ENCODE measurements around the gene DOP1B. TPM values are rescaled to one million over a fixed set of nuclear protein-coding genes. Genes with fewer than 3 reads are reported as not detected.
A peak's percentile ranks its signal among the peaks of the same experiment; 100 is the strongest.
"Not testable (repeated sequence)": the region's sequence is repeated elsewhere in the genome, so short reads cannot be mapped to it uniquely, and the experiment has no call there.

The DOP1B gene
- total RNA-seq, 1 experiment from 2014 or later: 3.5 TPM

DNA sequence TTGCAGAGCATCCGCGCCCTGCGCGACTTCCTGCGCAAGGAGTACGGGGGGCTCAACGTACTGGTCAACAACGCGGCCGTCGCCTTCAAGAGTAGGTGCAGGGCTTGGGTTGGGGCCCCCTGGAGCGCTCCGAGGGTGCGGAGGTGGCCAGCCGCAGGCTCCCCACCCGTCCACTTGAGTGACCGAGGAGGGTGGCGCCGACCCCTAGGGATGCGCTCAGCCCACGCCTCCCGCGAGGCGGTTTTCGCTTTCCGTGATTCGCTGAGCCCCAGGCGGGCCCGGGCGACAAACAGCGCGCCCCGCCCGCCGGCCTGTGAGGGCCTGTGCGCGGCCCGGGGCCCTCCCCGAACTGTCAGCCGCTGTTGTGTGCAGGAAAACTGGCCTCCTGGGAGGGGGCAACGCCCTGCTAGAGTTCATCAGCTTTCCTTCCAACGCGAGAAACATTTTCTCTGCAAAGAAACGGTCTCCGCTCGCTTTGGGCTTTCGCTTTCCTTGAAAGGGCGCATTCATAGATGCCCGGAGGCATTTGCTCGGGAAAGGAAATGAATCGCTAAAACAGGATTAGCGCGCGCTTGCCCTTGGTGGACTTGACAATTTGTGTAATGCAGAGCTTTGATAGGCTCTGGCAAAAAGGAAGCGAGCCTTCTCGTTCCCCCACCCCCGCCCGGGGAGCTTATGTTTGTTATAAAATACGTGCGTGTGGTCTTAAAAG, 21.1 kb upstream of the DOP1B start:
- peak; percentile 31 for DNase-seq (ENCODE audit: low spot score)

DNA sequence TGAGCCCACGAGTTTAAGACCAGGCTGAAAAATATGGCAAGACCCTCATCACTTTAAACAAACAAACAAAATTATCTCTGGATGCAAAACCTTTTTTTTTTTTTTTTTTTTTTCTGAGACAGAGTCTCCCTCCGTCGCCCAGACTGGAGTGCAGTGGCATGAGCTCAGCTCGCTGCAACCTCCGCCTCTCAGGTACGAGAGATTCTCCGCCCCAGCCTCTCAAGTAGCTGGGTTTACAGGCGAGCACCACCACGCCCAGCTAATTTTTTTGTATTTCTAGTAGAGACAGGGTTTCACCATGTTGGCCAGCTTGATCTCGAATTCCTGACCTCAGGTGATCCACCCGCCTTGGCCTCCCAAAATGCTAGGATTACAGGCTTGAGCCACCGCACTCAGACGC, 16.8 kb upstream of the DOP1B start:
- not testable (repeated sequence) for DNase-seq (ENCODE audit: low spot score)

DNA sequence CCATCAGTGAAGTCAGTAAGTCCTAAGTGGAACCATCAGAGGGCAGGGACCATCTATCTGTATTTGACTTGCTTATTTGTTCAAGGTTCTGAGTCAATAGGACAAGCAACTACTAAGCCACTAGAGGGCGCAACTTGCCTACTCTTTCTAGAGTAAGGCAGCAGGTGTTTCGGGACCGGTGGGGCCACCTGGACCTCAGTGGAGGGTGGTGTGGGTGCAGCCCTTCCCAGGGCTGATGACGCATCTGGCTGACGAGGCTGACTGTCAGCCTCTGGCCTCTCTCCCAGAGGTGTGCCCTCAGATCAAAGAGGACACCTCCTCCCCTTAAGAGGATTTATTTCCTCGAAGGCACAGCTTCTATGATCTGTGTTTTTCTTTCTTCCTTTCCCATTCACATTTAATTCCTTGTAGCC, 15.1 kb upstream of the DOP1B start:
- peak; percentile 95 for DNase-seq (ENCODE audit: low spot score)

DNA sequence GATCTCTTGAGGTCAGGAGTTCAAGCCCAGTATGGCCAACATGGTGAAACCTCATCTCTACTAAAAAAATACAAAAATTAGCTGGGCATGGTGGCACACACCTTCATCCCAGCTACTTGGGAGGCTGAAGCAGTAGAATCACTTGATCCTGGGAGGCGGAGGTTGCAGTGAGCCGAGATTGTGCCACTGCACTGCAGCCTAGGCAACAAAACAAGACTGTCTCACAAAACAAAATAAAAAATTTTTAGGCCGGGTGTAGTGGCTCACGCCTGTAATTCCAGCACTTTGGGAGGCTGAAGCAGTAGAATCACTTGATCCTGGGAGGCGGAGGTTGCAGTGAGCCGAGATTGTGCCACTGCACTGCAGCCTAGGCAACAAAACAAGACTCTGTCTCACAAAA, 12.4 kb upstream of the DOP1B start:
- not testable (repeated sequence) for DNase-seq (ENCODE audit: low spot score)

DNA sequence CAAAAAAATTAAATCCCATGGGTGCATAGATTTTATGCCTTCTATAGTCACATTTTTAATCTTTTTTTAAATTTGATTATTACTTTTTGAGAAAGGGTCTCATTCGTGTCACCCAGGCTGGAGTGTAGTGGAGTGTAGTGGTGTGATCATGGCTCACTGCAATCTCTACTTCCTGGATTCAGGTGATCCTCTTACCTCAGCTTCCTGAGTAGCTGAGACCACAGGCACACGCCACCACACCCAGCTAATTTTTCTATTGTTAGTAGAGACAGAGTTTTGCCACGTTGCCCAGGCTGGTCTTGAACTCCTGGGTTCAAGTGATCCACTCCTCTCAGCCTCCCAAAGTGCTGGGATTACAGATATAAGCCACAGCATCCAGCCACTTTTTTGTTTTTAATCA, 11.4 kb upstream of the DOP1B start:
- no peak for DNase-seq (ENCODE audit: low spot score)

DNA sequence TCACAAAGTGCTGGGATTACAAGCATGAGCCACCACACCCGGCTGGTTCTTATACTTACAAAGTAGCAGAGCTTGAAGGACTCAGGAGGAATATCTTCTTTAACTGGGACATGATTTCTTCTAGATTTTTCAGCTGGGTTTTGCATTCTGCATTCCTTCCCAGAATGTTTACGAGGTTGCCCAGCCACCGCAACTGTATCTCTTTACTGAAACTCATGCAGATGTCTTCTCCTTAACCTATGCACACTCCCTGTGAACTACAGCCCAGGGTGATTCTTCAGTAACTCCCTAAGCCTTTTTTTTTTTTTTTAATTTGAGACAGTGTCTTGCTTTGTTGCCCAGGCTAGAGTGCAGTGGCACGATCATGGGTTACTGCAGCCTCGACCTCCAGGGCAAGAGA, 8.7 kb upstream of the DOP1B start:
- DNase-seq (ENCODE audit: low spot score): no peak

DNA sequence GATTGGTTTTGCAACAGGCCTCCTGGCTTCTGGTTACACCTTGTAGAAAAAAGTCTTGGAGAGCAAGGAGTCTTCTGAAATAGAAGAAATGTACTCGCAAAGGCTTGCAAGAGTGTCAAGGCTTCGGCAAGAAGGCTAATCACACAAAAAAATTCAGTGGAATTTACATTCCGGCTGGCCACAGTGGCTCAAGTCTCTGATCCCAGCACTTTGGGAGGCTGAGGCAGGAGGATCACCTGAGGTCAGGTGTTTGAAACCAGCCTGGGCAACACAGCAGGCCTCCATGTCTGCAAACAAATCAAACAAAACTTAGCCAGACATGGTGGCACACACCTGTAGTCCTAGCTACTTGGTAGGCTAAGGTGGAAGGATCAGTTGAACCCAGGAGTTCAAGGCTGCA, 7.7 kb upstream of the DOP1B start:
- no peak for DNase-seq (ENCODE audit: low spot score)

DNA sequence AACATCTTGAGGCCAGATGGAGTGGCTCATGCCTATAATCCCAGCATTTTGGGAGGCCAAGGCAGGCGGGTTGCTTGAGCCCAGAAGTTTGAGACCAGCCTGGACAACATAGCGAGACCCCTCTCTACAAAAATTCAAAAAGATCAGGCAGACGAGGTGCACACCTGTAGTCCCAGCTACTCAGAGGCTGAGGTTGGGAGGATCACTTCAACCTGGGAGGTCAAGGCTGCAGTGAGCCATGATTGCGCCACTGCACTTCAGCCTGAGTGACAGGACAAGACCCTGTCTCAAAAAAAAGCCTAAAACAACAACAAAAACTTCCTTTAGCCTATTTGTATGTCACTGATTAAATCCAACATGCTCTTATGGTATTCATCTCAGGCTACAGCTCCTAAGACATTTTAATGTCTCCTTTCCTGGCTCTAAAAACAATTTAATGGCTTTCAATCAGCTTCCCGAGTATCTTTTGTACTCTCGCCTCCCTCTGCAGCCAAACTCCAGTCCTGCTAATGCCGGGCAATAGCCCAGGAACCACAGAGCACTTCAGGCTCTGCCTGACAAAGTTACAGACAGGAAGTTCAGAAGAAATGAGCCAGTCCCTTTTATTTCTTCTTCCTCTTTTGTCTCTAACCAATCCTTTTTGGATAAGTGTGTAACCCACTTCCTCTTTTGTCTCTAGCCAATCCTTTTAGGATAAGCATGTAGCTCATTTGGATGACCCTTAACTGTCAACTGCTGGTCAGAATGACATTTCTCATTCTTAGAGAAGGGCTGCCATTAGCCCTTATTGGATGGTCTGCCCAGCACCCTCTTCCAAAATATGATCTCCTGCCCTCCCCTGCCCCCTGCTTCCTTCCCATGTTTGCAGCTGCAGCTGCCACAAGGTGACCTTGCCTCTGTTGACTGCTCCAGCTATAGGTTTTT, 6.6 kb upstream of the DOP1B start:
- no peak for DNase-seq (ENCODE audit: low spot score)

DNA sequence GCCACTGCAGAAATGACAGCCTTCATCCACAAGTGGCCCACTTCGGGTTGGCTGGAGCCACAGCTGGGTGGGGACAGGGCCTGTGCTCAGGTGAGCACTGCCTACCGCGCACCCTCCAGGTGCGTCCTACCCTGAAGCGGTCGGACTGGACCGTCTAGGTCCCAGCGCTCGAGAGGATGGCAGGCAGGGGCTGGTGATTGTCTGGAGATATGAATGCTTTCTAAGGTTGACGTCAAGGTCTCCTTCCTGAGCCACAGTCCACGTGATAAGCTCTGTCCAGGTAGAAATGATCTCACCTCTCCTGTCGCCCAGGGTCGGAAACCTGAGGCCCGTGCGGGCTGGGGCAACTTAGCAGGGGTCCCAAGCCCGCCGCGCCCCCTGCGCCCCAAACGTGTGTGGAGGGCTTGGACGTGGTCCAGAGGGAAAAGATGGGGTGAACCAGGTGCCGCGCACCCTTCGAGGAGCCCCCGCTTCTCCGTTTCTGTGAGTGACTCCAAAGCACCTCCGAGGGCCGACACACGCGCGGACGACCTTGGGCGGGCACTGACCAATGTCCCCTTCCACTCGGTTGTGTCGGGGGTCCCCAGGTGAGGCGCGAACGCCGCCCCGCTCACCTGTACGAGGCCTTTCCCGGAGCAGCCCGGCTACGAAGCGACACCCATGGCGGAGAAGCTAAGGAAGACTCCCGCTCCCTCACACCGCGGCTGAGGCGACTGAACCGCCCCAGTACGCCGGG, 853 bp upstream of the DOP1B start:
- peak; percentile 60 for DNase-seq (ENCODE audit: low spot score)

DNA sequence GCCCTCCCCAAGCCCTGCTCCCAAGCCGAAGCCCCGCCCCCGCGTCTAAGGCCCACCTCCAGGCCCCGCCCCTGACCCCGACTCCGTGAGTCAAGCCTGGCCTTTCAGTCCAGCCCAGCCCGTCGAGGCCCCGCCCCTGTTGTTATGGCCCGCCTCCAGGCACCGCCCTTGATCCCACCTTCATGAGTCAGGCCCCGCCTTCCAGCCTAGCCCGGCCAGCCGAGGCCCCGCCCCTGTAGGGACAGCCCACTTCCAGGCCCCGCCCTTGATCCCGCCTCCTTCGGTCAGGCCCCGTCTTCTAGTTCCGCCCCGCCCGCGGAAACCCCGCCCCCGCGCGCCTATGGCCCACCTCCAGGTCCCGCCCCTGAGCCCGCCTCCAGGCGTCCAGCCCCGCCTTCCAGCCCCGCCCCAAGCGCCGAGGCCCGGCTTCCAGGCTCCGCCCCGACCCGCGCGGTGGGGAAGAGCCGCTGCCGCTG, 247 bp upstream of the DOP1B start:
- peak; percentile 97 for DNase-seq (ENCODE audit: low spot score)

DNA sequence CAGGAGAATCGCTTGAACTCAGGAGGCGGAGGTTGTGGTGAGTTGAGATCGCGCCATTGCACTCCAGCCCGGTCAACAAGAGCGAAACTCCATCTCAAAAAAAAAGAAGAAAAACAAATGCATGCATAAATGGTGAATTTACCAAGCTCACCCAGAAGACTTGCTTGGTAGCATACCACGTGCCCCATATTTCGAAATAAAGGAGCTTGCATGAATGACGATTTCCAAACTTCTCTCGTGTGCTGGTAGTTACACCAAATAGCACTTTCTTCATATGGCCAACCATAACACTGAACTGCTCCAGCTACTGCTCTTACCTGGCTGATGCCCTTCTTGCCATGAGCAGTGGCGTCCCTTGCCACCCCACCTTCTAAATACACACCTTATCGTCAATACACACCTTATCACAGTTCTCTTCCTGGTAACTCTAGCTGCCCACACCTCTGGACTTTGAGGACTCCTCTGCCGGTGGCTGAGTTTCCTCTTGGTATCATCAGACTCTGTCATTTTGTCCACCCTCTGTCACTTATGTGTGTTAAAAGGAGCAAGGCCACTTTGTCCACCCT, 2.8 kb downstream of the DOP1B start:
- DNase-seq (ENCODE audit: low spot score): no peak

DNA sequence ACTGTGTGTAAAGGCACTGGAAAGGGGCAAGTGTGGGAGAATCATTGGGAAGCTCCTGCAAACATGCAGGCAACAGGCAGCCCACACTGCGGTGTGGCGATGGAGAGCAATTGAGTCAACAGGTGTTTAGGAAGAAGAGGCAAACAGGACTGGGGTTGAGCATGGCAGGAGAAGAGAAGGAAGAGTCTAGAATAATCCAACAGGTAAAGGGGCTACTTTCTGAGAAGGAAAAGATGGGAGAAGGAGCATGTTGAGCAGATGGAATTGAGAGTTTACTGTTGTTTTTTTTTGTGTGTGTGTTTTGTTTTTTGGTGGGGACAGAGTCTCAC, 4.2 kb downstream of the DOP1B start:
- DNase-seq (ENCODE audit: low spot score): no peak

DNA sequence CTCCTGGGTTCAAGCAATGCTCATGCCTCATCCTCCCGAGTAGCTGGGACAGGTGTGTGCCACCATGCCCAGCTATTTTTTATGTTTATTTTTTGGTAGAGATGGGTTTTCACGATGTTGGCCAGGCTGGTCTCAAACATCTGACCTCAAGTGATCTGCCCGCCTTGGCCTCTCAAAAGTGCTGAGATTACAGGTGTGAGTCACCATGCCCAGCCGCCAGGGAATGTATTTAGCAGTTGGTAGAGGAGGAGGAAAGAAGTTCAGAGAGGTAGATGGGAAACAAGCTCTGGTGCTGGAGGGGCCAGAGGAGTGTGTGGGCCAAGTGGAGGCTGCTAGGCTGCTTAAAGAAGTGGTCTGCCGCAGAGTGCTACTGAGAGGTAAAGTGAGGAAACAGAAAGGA, 6.0 kb downstream of the DOP1B start:
- DNase-seq (ENCODE audit: low spot score): no peak

DNA sequence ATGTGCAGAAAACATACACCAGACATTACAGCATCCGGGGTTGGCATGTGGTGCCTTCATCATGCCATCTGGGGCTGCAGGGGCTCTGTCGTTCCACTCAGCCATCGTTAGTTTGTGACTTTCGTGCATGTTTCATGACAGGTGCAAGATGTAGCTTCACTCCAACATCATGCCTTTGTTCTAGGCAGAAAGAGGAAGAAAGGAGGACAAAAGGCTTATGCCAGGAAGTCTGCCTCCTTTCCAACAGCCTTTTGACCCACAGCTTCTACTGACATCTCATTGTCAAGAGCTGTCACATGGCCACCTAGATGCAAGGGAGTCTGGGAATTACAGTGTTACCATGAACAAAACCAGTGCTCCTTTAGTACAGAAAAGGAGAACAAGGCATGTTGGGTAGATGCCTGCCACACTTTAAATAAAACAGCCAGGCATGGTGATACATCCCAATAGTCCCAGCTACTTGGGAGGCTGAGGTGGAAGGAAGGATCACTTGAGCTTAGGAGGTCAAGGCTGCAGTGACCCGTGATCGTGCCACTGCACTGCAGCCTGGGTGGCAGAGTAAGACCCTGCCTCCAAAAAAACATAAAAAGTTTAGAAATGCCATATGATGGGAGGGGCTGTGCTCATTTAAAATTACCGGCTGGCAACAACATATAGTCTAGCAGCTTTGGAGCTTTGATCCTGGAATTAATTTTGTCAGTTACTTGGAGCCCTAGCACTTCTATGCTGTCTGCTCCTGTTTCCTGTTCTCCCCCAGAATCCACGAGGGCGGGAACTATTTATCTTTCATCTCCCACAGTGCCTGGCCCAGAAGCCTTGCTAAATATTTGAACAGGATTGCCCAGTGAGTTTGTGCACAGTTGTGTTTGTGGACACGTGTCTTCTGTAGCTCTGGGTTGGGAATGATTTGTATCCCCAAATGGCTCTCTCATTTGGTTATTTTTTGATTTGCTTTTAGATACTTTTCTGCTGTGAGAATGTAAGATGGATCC, 7.4 kb downstream of the DOP1B start:
- DNase-seq (ENCODE audit: low spot score): peak; percentile 25

DNA sequence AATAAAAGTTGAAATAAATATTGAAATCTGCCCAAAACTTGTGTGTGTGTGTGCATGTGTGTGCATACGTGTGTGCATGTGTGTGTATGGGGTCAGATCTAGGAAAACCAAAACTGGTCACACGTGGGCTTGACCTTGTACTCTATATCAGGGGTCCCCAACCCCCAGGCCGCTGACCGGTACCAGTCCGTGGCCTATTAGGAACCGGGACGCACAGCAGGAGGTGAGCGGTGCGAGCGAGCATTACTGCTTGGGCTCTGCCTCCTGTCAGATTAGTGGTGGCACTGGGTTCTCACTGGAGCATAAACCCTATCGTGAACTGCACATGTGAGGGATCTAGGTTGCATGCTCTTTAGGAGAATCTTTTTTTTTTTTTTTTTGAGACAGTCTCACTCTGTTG, 8.7 kb downstream of the DOP1B start:
- DNase-seq (ENCODE audit: low spot score): no peak

DNA sequence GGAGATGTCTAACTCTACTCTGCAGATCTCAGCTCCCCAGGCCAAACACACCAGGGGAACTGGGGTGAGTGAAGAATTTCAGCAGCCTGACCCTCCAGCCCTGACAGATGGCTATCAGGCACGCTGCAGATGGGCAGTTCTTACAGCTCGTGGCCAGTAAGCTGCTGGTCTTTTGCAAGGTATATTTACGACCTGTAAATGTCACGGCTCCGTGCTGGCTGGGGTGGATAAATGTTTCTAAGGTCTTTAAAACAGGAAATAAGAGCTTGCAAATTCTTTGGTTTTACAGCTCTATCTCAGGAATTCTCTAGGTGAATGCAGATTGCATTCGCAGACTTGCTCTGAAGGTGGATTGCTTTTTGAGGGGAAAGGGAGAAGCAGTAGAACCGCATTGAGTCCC, 10.1 kb downstream of the DOP1B start:
- DNase-seq (ENCODE audit: low spot score): peak; percentile 24

DNA sequence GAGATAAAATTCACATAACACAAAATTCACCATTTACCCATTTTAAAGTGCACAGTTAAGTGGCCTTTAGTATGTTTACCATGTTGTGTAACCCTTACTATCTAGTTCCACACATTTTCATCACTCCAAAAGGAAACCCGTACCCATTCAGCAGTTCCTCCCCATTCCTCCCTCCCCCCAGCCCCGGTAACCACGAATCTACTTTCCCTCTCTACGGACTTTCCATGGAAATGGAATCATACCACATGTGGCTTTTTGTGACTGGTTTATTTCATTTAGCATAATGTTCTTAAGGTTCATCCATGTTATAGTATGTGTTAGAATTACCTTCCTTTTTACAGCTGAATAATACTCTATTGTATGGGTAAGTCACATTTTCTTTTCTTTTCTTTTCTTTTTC, 10.9 kb downstream of the DOP1B start:
- DNase-seq (ENCODE audit: low spot score): no peak

DNA sequence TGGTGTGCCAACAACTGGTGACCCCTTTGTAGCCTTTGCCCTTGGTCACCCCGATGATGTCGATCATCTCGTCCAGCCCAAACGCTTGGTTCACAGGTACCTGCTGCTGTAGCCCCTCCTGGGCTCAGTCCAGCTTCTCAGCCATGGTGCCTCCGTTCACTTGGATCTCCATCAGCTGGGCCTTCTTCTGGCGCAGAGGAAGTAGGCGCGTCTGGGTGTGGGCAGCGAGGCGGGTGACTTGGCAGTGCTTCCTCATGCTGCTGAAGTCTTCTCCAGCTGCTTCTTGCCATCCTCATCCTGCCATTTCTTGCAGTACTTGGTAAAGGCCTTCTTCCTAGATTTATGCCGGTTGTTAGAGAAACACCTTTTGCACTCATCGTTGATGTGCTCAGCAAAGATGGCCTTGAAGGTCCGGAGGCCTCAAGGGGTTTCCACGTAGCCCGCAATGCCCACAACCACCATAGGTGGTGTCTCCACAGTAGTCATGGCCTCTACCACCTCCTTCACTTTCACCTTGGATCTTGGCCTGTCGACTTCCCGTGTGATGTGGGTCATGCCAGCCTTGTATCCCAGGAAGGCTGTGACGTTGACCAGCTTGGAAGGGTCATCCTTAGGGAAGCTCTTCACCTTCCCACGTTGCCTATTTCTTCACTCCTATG, 13.0 kb downstream of the DOP1B start:
- no peak for DNase-seq (ENCODE audit: low spot score)

DNA sequence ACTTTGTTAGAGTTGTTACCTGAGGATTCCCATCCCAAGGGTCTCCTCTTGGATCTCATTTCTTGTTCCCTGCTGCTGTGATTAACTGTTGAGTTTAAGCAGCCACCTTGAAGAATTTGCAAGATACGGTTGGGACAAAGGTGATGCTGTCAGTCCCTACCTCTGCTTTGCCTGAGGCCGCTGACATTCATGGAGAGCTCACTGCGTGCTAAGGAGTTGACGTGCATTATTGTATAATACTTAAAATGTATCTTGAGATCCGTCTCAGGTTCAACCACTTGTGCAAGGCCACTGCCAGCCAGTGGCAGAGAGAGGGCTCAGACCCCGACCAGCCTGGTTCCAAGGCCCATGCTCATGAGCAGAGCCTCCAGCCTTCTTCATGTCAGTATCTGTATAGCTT, 14.2 kb downstream of the DOP1B start:
- DNase-seq (ENCODE audit: low spot score): no peak

DNA sequence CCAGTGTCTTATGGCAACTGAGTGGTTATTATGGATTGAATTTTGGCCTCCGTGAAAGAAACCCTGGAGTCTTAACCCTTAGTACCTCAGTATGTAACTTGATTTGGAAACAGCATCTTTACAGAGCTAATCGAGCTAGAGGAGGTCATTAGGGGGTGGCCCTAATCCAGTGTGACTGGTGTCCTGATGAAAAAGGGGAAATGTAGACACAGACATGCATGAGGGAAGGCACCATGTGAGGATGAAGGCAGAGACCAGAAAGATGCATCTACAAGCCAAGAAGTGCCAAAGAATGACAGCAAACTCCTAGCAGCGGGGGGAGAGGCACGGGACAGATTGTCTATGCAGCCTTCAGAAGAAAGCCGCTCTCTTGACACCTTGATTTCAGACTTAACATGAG, 14.7 kb downstream of the DOP1B start:
- no peak for DNase-seq (ENCODE audit: low spot score)
